SU-DHL-6 (cell line): Measurements from ENCODE around the gene CACNA1B.

ENCODE experiments used
- CTCF ChIP-seq: fragments of 200-600 bp; sonication (generic); IDR thresholded peaks from one replicate; pipeline ENCODE4 v1.5.1; 2017; ENCODE audit warnings: antibody characterized with exemption, mild to moderate bottlenecking, low read length, moderate library complexity; ENCODE audit not compliant: insufficient read depth, poor library complexity, severe bottlenecking
- EZH2phosphoT487 ChIP-seq: fragments of 200-600 bp; sonication (generic), shearing (Covaris generic); conservative IDR thresholded peaks from 2 replicates; pipeline ENCODE4 v1.6.1; 2018; ENCODE audit warnings: mild to moderate bottlenecking, antibody characterized with exemption, low read length, moderate library complexity, mixed read lengths

GRCh38 chr9:138048184-138048583, 170.6 kb downstream of the CACNA1B start:
- TF ChIP-seq CTCF (no peak), EZH2phosphoT487 (no peak)
